Frontal cortex (tissue), 4 donors: ENCODE measurements around the gene XPNPEP1. TPM values are rescaled to one million over a fixed set of nuclear protein-coding genes. Genes with fewer than 3 reads are reported as not detected.

Source experiments
- DNase-seq, 2 donors: peaks; one replicate each; pipeline ENCODE4 v3.0.0; 2012; ENCODE audit warnings: low spot score in 2 of 2
- FAIRE-seq: peaks from 2 replicates; lab custom pipeline; 2012; peaks lifted over from hg19 to GRCh38; lab: Jason Lieb, UNC
- total RNA-seq: library from RNA; depleted of rRNA; stranded (reverse); fragments of >200 nt; gene quantifications from one replicate; pipeline ENCODE4 v1.2.3, GENCODE V29; 2014
- donor health status: control.
- donor health status: control.
- donor health status: control.

Gene XPNPEP1
- total RNA-seq, 1 donor from 2014 or later = 79.9 TPM

- DNase-seq (no peak), FAIRE-seq (no peak)
These were observed 47.2 kb downstream of the XPNPEP1 start for GRCh38 chr10:109875828-109876821.

- no peak for DNase-seq
- FAIRE-seq = no peak
These were observed 48.2 kb downstream of the XPNPEP1 start for GRCh38 chr10:109875151-109875568.

- no peak for DNase-seq
- FAIRE-seq = no peak
These were observed 51.8 kb downstream of the XPNPEP1 start for GRCh38 chr10:109871476-109871875.

GRCh38 chr10:109866995-109867635 lies 56.2 kb downstream of the XPNPEP1 start:
- no peak for FAIRE-seq

GRCh38 chr10:109866168-109866994 lies 56.9 kb downstream of the XPNPEP1 start:
- FAIRE-seq (no peak), DNase-seq (peak in 1 of 2 donors; percentile 22)

More at GRCh38 chr10:109866995-109867635, 56.2 kb downstream of the XPNPEP1 start:
- DNase-seq = no peak

- FAIRE-seq = peak; percentile 42
- no peak for DNase-seq
These were observed 59.5 kb downstream of the XPNPEP1 start for GRCh38 chr10:109863775-109864174.

- FAIRE-seq = no peak
- no peak for DNase-seq
These were observed 60.6 kb downstream of the XPNPEP1 start for GRCh38 chr10:109862738-109863137.

- DNase-seq (no peak), FAIRE-seq (no peak)
These were observed 61.3 kb downstream of the XPNPEP1 start for GRCh38 chr10:109862041-109862440.

GRCh38 chr10:109861081-109861480 lies 62.2 kb downstream of the XPNPEP1 start:
- no peak for FAIRE-seq
- DNase-seq = no peak

- peak; percentile 8 for FAIRE-seq
- DNase-seq = no peak
These were observed 64.1 kb downstream of the XPNPEP1 start for GRCh38 chr10:109859221-109859620.

- DNase-seq = no peak
- FAIRE-seq = no peak
These were observed 67.6 kb downstream of the XPNPEP1 start for GRCh38 chr10:109855746-109856145.

GRCh38 chr10:109853921-109854320 lies 69.4 kb downstream of the XPNPEP1 start:
- DNase-seq (no peak), FAIRE-seq (no peak)

GRCh38 chr10:109852475-109853037 lies 70.8 kb downstream of the XPNPEP1 start:
- no peak for FAIRE-seq
- peak; percentile 13 to 69 for DNase-seq

- DNase-seq = no peak
- FAIRE-seq = no peak
These were observed 71.5 kb downstream of the XPNPEP1 start for GRCh38 chr10:109851616-109852474.

- FAIRE-seq (no peak), DNase-seq (no peak)
These were observed 76.5 kb downstream of the XPNPEP1 start for GRCh38 chr10:109846832-109847231.

GRCh38 chr10:109845308-109845707 lies 78.0 kb downstream of the XPNPEP1 start:
- FAIRE-seq = no peak
- DNase-seq = no peak

- DNase-seq (no peak), FAIRE-seq (no peak)
These were observed 84.6 kb downstream of the XPNPEP1 start for GRCh38 chr10:109838592-109839244.

GRCh38 chr10:109837384-109837783 lies 85.9 kb downstream of the XPNPEP1 start:
- FAIRE-seq = no peak
- no peak for DNase-seq
